ENCODE measurements around the gene DQX1.
"Not testable (repeated sequence)": the region's sequence is repeated elsewhere in the genome, so short reads cannot be mapped to it uniquely, and the experiment has no call there.

Gene DQX1, protein sequence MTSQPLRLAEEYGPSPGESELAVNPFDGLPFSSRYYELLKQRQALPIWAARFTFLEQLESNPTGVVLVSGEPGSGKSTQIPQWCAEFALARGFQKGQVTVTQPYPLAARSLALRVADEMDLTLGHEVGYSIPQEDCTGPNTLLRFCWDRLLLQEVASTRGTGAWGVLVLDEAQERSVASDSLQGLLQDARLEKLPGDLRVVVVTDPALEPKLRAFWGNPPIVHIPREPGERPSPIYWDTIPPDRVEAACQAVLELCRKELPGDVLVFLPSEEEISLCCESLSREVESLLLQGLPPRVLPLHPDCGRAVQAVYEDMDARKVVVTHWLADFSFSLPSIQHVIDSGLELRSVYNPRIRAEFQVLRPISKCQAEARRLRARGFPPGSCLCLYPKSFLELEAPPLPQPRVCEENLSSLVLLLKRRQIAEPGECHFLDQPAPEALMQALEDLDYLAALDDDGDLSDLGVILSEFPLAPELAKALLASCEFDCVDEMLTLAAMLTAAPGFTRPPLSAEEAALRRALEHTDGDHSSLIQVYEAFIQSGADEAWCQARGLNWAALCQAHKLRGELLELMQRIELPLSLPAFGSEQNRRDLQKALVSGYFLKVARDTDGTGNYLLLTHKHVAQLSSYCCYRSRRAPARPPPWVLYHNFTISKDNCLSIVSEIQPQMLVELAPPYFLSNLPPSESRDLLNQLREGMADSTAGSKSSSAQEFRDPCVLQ

DNA sequence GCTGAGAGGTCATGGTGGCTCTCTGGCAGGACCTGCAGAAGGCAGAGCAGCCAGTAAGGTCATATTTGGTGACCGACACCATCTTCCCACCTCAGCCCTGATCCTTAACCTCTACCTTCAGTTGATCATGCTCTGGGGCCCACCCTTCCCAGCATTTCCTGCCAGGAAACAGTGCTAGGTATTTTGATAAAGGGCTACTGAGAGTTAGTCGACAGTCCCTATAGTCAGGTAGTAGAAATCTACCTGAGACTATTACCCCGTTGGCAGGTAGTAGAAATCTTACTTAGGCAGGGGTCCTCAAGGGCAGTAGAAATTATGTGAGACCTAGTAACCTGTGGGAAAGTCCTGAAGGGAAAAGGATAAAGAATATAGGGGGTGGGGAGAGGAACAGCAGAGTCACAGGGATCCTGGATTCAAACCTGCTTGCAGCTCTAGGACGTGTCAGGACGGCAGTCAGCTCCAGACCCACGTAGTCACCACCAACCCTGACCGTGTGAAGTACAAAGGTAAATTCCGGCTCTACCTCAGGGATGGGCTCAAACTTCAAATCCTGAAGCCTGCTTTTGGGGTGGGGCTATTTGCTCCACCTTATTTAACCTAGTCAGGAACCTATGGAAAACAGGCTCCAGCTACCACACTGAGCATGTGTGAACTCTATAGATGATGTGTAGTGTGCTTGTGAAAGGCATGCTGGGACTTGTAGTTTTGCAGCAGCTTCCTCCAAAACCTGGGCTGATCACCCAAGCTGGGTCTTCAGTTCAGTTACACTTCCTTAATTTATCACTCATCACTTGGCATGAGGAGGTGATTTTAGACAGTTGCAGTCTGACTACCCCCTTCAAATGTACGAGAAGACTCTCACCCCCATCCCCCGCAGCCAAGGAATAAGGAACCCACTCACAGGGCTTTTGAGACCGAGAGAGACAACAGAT is at the start of gene DQX1:
TSS of gene DQX1 (minus strand) at position 515 of the 932 bp plus-strand sequence. CDS start at position 13, 502 bp downstream.
- DNase-seq (ENCODE audit: low read depth) = no peak

DNA sequence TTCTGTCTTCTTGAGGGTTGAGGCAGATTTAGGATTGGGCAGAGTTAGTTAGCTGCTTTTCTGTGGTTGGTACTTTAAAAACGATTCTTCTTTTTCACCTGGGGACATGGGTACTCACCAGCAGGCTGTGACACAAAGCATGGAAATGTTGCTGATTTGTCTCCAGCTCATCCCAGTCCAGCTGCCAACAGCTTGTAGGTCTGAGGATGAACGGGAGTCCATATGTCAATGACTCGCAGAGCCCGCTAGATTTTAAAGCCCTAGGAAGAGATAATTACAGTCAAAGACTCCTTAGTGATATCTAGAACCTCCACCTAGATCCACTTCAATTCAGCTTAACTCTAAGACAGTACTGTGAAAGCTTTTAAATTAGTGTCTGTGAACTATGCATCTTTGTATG is 49.3 kb upstream of the DQX1 start:
- no peak for DNase-seq (ENCODE audit: low read depth)

DNA sequence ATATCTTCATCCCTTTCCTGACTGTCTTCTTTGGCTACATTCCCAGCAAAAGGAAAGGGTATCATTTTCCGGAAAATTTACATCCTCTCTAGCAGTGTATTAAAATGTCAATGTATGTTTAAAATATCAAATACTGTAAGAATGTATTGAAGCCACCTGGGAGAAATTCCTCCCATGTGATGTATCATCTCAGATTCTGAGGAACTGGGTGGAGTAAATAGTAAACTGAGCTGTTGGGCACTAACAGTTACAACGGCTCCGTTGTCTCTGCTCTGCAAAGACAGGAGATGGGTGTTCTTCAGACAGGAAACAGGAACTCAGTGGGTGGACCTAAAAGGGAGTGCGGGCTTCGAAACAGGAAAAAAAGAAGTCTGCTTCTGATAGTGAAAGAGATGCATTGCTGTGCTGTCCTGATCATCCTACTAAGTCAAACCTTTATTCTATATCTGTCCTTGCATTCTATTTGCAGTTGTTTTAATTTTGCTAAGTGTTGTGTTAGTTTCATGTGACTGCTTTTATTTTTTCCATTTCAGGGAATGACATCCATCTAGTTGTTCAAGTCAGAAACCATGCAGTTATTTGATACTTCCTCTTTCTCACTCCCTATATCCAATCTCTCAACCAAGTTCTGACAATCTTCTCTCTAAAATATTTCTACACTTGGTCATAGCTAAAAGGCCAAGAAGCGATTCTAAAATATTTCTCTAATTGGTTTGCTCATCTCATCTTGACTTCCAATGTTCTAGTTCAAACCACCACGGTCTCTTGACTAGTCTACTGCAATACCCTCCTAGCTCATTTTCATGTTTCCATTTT is 47.9 kb upstream of the DQX1 start:
- no peak for DNase-seq (ENCODE audit: low read depth)

DNA sequence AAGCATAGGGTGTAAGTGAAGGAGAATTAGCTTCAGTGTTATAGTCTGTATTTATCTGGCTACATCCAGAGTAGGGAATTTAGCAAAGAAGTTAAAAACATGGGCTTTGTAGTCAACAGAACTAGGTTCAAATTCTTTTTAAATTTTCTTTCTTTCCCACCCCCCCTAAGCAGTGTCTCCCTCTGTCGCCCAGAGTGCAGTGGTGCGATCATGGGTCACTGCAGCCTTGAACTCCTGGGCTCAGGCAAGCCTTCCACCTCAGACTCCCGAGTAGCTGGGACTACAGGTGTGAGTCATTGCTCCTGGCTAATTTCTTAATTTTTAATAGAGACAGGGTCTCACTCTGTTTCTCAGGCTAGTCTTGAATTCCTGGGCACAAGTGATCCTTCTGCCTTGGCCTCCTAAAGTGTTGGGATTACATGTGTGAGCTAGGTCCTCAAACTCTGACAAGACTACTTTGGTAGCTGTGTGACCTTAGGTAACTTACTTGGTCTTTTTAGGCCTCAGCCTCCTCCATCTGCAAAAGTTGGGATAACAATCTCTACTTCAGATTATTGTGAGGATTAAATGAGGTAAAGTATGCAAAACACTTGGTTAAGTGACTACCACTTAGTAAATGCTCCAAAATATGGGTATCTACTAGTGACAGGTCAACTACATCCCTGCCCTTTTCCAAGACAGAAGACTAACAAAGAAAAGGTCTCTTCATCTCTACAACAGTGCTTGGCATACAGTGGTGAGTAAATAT is 46.3 kb upstream of the DQX1 start:
- no peak for DNase-seq (ENCODE audit: low read depth)

DNA sequence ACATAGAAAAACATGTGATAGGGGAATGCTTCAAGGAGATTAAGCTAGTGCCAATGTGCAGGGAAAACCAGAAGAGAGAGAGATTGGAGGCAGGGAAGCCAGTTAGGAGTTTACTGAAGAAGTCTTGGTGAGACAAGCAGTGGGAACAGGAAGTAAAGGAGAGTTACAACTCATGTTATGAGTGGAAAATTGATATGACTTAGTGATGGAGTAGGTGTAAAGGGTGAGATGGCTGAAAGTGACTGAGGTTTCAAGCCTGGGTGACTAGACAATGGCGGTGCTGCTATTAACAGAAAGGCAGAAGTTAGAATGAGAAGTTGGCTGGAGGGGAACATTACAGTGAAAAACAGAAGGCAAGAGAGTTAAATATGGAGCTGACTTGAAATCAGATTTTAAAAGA is 45.0 kb upstream of the DQX1 start:
- no peak for DNase-seq (ENCODE audit: low read depth)

DNA sequence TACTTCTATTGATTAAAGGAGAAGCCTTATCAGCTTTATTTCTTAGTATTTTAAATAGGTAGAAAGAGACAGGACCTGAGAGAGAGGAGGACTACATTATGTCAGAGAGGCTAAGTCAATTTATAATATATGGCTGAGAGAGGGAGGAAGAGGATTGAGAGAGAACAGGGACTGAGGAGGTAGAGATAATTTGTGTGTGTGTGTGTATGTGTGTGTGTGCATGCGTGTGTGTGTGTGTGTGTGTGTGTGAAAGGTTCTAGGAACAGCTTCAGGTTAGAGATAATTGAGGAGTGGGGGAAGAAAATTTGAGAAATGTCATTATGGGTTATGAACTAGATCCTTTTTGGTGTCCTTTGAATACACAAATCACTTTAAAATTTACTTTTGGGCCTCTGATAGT is 43.7 kb upstream of the DQX1 start:
- no peak for DNase-seq (ENCODE audit: low read depth)

DNA sequence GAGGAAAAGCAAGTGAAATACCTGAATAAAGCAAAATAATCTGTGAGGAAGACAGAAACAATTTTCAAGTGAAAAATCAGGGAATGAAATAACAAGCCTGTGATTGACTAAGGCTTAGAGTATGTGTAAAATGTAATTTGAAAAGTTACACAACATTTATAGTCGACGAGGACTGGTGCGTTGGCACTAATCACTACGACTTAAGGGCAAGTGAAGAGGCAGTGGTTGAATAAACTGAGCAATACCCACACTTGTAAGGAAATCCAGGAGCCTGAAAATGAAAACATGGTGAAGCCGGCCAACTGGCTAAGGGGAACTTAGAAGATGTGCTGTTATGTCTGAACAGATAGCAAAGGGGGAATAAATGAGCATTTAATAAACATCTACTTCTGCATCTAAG is 41.9 kb upstream of the DQX1 start:
- DNase-seq (ENCODE audit: low read depth) = no peak

DNA sequence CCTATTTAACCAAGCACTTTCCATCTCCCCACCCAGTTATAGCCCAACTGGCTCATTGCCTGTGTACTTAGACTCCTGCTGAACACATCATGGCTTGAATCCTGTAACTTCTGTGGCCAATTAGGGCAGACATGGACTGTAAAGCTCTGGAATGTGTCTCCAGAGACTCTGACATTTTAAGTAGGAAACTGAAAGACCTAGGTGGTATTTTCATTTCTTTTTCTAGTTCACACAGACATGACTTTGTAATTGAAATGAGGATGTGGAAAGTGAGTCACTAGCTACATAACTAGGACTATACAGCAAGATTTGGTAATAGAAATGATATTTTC is 40.7 kb upstream of the DQX1 start:
- DNase-seq (ENCODE audit: low read depth) = no peak

DNA sequence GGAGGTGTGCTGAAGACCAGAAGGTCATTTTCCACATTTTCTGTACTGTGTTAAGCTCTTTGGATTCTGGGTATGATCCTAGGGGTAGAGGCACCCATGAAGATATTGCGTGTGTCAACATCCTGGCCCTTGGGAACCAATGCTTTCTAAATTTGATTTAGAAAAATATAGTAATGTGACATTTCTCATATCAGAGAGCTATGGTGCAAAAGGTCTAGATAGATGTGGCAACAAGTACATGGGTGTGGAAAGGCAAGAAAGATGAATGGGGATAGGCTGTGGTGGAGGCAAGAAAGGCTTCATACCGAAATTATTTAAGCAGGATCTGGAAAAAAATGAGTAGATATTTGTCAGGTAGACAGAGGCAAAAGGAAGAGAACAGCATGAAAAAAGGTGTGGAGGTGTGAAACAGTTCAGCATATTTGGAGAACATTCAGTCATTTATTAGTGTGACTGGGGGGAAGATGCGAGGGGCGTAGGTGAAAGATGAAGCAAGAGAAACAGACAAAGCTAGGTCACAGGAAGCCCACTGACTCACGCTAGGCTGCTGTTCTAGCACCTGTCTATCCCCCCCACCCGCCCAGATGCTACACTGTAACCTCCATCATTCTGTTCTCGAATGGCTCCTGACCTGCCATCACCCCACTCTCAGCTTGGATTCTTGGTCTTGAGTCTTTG is 40.2 kb upstream of the DQX1 start:
- no peak for DNase-seq (ENCODE audit: low read depth)

DNA sequence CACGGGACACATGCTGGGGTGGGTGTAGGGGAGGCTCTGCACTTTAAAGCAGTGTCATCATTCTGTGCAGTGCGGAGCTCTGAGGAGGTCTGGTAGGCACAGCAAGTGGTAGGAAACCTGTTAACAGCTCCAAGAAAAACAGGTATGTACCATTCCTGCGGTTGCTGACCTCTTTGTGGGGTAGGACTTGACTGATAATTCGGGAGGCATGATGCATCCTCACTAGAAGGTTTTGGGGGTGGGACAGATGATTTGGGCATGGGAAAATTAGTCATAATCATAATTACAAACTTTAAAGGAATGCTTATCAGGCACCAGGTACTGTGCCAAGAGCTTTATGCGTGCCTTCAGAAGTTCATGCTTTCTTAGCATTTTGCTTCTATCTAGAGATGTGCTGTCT is 38.2 kb upstream of the DQX1 start:
- DNase-seq (ENCODE audit: low read depth) = no peak

DNA sequence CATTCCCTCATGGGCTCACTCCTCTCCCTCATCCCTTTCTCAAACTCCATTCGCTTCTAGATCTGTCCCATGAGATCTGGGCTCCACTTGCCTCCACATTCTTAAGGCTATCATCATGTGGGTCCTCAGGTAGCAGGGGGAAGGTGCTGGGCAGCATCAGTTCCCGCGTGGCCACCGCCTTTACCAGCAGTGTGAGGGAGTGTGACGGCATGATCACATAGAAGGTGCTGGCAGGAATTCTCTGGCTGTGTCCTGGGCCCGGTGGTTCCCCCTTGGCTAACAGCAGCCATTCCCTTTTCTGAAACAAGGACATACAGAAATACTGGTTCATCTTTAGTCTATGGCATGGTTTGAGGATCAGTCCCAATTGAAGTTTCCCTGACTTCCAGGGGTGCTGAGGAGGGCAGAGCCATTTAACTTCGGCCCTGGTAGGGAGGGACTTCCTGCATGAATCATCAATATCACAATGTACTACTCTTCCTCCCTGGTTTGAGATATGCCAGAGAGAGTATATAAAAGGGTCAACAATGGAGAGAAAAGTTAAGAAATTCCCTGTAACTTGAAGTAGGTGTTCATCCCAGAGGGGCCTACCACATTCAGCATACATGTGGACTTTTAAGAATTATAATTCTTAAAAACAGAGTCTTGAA is 36.2 kb upstream of the DQX1 start:
- no peak for DNase-seq (ENCODE audit: low read depth)

DNA sequence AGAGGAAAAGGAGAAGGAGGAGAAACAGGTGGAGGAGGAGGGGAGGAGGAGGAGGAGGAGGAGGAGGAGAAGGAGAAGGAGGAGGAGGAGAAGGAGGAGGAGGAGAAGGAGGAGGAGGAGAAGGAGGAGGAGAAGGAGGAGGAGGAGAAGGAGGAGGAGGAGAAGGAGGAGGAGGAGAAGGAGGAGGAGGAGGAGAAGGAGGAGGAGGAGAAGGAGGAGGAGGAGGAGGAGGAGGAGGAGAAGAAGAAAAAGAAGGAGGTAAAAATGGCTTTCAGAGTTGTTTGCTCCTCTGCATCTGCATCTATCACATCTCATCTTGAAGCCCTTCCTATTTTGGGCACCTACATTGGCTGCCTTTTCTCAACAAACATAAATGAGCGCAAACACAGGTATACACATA is 35.0 kb upstream of the DQX1 start:
- DNase-seq (ENCODE audit: low read depth) = not testable (repeated sequence)

DNA sequence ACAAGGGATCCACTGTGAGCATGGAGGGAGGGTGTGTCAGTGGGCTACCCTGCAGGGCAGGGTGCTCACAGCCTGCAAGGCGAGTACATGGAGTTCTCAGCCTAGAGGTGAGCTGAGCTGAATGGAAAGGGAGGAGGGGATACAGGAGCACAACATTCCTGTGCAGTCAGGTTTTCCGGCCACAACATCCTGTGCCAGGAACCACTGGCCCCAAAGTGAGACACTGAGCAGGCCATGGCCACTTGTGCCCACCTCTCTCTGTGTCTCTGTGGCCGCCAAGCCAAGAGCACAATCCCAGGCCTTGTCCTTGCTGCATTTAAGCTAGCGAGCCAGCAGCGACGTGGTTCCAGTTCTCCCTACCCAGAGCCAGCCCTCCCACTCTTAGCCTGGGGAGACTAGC is 34.6 kb upstream of the DQX1 start:
- no peak for DNase-seq (ENCODE audit: low read depth)

DNA sequence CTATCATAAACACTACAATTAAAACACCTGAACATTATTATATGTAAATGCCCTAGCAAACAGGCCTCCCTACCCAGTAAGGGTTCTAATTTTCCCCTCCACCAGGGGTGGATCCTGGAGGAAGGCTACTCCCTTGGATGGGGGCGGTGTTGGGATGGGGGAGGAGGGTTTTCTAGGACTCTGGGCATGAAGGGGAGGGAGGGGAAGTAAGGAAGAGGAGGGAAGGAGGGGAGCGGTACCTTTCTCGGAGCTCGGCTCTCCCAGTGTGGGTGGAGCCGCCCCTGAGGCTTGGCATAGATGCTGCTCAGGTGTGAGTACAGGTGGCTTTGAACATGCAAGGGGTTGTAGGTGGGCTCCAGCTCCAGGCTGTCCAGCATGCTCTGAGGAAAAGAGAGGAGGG is 33.9 kb upstream of the DQX1 start:
- no peak for DNase-seq (ENCODE audit: low read depth)

DNA sequence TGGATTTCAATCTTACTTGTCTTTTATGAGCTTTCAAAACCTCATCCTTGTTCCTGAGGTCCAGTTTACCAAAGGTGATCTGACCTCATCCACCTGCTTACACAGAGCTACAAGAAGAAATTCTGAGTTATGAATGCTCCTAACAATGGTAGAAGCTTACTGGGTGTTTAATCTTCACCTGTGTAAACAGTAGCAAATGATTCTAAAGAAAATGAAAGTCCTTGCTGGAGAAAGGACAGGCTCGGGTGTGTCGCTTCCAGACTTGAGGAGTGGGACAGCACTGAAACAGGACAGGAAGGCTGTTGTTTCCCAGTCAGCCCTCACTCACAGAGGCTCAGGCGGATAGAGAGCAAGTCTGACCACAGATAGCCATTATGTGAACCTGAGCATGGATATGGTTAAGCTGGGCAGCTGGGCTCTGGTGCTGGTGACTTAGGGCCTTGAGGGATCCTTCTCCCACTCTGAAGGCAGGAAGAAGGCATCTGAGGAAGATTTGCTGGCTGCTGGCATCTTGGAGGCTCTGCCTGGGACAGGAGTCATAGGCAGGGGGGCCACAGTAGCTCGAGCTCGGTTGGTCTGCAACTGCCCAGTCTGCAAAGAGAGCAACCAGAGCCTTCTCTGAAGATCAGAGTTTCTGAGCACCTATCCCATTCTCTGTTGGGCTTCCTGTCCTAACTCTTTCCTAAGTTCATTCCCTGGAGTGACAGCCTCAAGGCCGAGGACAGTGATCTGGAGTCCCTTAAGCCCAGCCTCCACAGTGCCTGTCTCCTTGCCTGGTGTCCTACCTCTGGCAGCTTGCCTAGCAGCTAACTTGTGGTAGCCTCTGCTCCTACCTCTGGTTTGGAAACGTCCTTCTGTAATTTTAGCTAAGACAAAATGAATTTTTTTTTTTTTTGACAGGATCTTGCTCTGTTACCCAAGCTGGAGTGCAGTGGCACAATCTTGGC is 32.5 kb upstream of the DQX1 start:
- no peak for DNase-seq (ENCODE audit: low read depth)

DNA sequence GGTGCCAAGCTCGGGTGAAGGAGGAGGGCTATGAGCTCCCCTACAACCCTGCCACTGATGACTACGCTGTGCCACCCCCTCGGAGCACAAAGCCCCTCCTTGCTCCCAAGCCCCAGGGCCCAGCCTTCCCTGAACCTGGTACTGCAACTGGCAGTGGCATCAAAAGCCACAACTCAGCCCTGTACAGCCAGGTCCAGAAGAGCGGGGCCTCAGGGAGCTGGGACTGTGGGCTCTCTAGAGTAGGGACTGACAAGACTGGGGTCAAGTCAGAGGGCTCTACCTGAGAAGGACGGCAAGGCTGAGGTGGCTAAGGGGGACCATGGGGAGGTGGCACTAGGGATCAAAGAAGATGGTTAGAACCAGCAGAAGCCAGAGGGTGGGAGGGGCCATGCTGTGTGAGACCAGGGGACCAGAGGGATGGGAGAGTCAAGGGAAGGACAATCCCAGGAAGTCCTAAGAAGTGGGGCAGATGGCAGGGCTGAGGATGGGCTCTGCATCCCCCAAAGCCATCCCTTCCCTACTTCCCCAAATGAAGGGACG is 30.9 kb upstream of the DQX1 start:
- no peak for DNase-seq (ENCODE audit: low read depth)

DNA sequence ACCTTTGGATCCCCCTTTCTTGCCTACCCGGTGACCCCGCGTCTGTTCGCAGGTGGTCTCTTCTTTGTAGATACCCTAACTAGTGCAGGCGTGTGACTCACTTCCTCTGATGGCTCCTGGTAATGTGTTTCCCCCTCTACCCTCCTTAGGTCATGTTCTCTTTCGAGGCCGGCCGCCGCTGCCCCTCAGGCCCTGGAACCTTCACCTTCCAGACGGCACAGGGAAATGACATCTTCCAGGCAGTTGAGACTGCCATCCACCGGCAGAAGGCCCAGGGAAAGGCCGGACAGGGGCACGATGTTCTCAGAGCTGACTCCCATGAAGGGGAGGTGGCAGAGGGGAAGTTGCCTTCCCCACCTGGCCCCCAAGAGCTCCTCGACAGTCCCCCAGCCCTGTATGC is 30.1 kb upstream of the DQX1 start:
- DNase-seq (ENCODE audit: low read depth) = no peak

DNA sequence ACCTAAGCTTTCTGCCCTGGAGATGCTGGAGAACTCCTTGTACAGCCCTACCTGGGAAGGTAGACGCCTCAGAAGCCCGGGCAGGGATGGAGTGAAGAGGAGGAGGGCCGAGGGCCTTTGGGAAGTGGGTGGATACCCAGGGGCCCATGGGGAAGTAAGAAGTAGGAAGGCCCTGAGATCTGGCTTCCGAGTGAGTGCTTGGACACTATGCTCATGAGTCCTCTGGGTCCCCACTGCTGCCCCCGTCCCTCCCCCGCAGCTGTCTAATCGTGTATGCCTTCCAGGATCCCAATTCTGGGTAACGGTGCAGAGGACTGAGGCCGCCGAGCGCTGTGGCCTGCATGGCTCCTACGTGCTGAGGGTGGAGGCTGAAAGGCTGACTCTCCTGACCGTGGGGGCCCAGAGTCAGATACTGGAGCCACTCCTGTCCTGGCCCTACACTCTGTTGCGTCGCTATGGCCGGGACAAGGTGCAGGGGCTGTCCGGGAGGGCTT is 29.6 kb upstream of the DQX1 start:
- DNase-seq (ENCODE audit: low read depth) = no peak
